HG03108 (cell line): ENCODE data around the gene FAM120A.
"Not testable (repeated sequence)": the region's sequence is repeated elsewhere in the genome, so short reads cannot be mapped to it uniquely, and the experiment has no call there.

Experiments used
- ATAC-seq: cut with Tn5 transposase; IDR thresholded peaks from one replicate; pipeline ENCODE4 v1.9.1; 2021; ENCODE audit warnings: moderate library complexity; ENCODE audit not compliant: unreplicated experiment

Gene FAM120A

DNA sequence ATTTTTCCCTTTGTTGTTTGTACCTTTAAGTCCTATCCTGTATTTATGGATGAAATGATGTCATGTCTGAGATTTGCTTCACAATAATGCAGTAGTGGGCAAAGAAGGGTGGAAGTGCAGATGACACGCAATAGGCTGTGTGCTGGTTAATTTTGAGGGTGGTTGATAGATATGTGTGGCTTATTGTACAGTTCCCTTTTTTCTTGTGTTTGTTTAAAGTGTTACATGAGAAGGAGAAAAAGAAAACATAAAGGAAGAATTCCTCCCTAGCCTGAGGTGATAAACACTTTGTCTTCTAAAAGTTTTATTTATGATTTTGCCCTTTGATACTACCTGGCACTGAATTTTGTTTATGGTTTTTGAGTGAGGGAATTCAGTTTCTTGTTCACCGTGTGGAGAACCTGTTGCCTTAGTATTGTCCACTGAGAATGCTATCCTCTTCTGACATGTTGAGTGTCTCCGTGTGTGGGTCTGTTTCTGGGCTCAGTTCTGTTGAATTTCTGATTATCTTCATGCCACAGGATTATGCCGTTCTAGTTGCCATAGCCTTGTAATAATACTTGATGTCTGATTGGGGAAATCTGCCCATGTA lies 54.2 kb downstream of the FAM120A start:
- no peak for ATAC-seq

DNA sequence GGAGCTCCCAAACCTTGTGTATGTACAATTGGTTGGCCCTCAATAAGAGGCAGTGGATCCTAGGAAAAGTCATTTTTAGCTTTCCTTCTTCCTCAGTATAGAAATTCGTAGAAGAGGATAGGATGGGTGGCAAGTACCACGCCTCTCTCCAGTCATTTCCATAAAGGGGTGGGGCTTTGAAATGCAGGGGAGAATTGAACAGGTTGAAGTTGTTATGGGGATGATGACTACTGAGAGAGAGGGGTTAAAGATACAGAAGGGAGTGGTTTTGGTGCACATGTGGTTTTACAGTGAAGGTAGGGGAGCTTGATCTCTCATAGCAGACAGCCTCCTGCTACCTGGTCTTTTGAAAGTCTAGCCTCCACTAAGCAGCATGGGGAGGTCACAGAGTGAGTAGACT lies 56.3 kb downstream of the FAM120A start:
- ATAC-seq = no peak

DNA sequence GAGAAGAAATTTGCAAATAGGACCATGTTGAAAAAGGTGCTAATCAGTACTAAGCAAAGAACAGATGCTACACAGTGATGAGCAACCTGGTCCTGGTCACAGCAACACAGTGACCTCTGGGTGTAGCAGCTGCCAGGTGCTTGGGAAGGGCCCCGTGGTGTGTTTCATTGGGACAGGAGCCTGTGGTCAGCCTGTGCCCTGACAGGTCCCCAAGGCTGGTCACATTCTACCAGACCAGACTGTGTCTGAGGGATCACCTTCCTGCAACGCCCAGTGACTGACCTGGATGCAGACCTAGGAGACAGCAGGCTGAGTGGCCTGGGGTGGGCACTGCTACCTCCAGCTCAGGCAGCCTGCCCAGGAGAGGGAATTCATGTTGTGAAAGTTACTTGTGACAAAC lies 56.7 kb downstream of the FAM120A start:
- no peak for ATAC-seq

DNA sequence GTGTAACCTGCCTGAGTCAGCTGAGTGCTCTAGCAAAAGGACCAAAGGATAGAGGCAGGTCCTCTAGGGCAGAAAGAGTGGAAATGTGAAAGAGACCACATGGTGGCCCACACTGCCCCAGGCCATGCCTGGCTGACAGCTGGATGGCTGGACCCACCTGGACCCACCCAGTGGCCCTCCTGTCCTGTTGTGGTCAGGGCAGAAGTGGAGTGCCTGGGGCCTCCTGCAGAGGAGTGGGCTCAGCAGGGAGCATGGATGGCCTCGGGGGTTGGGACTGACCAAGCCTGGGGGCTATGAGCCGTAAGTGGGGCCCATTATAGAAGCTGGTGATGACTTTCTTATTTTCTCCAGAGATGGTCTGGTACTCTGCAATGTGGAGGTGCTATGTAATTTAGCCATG lies 57.6 kb downstream of the FAM120A start:
- no peak for ATAC-seq

DNA sequence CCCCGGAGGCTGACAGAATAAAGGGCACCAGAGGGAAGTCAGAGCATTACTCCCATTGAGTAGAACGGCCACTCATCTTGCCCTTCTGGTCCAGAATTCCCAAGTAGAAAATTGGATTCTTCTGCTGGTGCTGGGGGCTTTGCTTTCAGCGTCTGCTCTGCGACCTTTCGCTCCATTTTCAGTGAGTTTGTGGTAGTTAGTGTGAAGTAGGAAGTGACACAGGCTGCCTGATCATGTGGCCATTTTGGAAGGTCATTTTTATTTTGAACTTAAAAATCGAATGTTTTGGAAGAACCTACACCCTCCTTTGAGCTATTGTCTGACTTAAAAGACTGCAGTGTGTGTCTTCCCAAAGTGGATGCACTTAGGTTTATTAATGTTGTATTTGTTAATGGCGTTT lies 58.6 kb downstream of the FAM120A start:
- ATAC-seq = no peak

DNA sequence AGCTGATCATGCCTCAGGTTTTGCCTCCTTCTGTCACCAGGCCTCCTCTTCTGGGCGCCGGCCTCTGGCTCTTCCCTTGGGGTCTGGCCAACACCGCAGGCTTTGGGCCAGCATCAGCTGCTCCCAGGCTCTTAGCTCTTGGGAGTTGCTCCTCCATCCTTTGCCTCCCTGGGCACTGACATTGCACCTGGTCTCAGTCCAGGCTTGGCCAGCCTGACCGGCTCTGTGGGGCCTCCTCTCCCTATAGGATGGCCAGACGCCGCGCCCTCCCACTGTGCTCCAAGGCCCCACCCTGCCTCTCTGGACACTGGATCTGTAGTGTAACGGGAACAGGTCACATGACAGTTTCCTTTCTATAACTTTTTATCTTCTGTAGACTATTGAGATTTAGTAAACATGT lies 59.7 kb downstream of the FAM120A start:
- not testable (repeated sequence) for ATAC-seq

DNA sequence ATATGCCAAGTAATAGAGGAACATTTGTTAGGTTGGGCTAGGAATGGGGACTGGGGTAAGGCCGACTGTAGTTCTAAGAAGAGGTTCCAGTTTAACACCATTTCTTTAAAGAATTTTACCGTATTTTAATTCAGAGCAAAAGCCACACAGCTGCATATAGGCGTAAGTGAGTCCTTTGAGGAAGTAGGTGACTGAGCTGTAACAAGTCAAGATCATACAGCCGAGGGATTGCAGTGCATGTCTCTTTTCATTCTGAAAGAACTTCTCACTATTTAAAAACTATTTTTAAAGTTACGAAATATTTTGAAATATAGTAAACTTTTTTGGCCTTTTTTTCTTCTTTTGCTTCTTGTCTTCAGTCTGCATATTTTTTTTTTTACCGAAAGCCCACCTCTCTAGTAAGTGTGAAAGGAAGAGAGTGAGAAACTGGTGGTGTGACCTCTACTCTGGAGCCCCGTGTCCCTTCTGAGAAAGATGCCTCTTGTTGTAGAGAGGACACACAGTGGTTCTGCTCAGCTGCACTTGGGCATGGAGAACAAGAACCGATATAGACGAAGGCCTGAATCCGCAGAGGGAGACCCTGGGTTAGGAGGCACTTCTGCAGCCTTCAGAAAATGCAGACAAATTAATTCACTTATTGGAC lies 60.8 kb downstream of the FAM120A start:
- not testable (repeated sequence) for ATAC-seq

DNA sequence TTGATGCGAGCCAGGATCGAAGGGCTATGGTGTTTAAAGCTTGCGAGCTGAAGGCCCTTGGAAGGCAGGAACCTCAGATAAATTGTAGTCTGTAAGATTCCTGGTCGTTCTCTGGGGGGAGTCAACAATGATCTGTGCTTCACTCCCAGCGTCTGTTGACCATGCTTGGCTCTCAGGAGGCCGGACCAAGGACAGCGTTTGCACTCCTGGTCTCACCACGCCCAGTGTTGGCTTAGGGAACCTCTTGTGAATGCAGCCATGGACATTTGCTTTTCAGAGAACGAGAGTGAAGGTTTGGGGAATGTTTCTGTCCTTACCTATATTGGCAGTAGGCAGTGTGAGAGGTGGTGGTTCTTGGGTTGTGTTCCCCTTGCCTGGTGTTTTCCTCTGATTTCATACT lies 62.1 kb downstream of the FAM120A start:
- ATAC-seq = no peak

DNA sequence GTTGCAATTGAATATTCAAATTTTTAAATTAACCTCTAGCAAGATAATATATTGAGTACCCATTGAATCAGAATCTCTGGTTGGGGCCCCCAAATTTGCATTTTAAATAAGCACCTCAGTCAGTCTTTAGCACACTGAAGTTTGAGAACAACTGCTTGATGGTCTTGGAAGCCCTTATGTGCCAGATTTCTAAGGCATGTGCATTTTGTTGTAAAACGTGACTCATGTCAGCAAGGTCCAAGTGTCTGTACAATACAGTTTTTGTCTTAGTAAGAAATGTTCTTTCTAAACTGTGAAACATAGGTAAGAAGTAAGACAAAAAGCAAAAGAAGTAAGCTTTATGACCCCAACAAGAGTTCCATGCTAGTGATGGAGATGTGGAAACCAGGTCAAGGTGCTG lies 65.8 kb downstream of the FAM120A start:
- no peak for ATAC-seq

DNA sequence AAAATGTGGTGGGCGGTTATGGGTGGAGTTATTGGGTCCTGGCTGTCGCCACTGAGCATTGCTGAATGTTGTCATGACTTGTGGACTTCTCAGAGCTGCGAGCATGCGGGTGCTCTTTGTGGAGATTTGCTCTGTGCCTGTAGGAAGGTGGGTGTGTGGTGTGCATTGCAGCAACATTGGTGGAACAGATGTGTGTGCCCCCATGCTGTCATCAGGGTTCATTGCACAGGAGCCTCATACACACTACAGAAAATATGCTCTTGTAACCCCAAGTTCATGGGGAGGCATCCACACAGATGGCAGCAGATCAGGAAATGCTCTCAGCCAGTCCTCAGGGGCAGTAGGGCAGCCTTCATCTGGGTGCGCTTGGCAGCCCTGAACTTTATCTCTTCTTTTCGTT lies 69.0 kb downstream of the FAM120A start:
- ATAC-seq = no peak

DNA sequence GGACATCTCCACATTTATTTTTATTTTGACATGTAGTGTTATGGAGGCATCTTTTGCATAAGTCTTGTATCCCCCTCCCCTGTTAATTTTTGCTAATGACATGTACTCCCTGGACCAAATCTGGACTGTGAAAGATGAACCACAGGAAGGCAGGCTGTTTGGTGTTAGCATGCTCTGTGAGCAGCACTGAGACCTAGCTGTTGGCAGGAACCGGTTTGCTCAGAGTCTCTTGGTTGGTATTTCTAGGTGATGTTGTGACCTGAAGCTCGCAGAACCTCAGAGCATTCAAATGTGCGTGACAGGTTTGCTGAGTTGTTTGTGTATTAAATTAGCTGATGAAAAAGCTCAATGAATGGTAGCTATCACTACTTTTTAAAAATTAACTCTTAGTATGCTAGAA lies 71.3 kb downstream of the FAM120A start:
- ATAC-seq = no peak

DNA sequence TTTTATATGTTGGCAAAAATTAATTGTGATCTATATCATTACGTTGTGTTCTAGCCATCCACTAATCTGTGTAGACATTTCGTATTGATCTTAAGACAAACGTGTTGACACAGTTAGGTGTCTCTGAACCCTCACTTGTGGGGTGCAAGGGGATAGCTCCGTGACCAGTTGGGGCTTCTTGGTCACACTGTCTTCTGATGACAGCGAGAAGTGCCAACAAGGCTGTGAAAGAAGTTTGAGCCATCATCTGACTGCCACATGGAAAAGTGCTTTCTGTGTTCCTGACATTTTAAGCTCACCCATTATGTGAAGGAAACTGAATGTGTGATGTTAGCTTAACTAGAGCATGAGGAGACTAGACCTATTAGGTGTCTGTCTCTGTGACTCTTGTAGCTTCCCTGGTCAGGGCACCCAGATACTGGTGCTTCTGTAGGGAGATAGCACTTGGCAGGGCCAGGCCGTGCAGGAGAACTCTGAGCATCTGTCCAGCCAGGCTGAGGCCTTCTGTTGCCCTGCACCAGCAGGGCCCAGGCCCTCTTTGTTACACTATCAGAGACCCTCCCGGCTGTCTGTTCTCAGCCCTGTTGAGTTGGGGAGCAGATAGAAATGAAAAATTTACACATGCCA lies 72.1 kb downstream of the FAM120A start:
- ATAC-seq = no peak

DNA sequence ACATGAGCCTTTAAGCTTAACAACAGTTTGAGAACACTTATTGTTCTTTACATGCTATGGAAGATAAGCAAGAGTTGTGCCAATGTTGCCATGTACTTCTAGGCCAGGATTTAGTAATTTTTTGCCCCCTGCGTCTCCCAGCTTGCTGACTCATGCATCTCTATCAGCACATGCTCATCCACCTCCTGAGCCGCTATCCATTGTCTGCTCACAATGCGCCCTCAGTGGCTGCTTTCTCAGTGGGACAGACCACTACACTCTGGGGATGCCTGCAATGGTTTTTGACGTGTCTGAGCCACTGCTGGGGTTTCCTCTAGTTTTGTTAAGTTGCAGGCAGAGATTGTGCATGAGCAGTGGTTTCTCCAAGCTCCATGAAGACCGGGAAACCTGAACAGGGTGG lies 74.0 kb downstream of the FAM120A start:
- no peak for ATAC-seq

DNA sequence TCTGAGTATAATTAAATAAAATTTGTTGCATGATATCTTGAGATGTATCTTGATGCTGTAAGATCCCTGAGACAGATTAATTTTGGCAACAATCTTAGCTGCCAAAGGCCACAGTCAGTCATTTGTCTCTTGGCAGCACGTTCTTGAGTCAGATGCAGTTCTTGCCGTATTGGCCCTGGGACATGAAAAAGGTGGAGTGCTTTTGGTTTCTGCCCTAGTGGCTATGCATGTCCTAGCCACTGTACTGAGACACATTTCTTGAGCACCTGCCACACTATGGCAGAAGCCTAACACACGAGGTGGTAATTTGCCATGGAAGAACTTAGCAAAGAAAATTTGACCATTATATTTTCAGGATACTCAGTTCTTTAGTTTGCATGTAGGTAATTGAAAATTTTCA lies 79.9 kb downstream of the FAM120A start:
- ATAC-seq = no peak

DNA sequence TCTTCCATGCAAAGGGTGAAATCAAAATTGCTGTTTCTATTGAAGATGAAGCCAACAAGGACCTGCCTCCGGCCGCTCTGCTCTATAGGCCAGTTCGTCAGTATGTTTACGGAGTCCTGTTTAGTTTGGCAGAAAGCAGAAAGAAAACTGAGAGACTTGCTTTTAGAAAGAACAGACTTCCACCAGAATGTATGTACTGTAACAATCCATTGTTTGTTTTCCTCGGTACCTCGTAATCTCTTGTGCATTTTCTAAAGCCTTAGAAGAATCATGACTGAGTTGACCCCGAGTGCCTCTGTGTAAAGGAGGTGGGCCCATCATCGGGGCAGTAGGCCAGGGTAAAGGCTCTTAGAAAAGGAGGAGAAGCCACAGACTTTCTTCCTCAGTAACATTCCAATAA lies 80.7 kb downstream of the FAM120A start:
- no peak for ATAC-seq

DNA sequence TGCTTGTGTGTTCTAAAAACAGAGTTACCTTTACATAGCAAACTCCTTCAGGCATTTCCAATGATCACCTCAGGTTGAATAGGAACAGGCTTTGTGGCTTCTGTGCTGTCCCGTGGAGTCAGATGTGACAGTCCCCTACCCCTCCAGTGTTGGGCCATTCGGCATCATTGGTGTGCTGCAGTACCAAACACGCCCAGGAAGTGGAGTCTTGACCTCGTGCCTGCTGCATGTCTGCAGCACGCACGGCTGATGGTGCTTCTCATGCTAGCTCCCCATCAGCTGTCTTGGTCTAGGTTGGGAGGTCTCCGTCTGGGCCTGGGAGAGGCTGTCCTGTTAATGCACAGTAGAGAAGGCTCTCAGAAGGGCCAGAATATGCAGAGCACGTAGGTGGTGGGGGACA lies 82.4 kb downstream of the FAM120A start:
- no peak for ATAC-seq

DNA sequence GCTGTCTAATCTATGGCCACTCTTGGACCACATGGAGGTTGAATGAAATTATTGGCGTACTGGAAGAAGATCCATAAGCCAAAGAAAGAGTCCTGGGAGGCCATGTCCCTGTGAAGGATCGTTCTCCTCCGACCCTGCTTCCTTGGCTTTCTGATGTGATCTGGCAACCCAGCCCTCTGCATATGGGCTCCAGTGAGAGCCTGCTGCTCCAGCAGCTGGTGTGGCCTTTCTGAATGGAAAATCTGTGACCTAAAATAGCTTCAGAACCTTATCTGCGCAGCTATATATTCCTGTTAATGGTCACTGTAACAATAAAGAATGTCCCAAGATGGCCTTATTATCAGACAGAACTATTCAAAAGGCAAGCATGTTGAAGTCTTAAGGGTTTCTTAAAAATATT lies 84.7 kb downstream of the FAM120A start:
- ATAC-seq = no peak

DNA sequence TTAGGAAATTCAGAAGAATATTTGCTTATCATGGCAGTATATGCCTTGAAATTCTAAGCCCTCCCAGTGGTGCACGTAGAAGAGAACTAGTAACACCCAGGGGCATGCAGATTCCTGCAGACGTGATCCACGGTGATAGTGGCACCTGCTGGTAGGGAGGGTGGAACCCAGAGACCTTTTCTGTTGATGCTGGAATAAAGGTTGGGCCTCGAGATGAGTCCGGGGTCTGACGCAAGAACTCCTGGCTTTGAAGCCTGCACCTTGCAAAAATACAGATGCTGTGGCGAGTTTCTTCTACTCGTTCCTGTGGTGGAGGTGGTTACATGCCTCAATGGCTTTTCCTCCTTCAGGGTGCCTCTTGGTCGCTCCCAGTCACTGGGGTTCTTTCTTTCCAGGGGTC lies 85.4 kb downstream of the FAM120A start:
- ATAC-seq = no peak

DNA sequence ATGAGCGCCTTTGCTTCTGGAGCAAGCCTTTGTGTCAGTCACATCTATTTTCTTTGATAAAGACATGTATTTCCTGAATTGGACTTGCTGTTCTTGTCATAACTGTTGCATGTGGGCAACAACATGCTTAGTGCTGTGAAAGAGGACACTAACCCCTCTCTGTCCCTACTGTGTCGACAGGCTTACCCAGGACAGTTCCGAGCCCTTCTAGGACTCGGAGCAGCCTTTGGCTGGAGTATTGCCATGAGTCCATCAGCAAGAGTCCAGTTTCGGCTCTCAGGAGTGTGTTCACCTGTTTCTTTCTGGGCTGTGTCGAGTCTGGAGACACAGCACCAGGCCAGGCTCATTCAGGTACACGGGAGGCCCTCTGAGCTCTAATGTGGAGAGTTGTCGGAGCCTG lies 88.8 kb downstream of the FAM120A start:
- ATAC-seq = no peak

DNA sequence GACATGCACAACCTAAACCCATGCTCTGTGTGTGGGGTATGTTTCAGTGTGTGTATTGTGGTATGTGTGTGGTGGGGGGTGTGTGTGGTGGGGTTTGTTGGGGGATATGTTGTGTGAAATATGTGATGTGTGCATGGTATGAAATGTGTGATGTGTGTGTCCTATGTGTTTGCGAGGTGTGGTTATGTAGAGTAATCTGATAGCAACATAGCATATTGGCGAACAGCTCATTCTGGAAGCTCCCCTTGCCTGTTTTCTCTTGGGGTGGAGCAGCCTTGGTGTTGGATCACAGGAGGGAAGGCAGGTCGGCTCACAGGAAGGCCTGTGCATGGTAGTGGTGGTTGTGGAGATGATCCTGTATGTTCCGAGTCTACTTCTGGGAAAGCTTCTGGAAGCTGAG lies 89.5 kb downstream of the FAM120A start:
- ATAC-seq = no peak

DNA sequence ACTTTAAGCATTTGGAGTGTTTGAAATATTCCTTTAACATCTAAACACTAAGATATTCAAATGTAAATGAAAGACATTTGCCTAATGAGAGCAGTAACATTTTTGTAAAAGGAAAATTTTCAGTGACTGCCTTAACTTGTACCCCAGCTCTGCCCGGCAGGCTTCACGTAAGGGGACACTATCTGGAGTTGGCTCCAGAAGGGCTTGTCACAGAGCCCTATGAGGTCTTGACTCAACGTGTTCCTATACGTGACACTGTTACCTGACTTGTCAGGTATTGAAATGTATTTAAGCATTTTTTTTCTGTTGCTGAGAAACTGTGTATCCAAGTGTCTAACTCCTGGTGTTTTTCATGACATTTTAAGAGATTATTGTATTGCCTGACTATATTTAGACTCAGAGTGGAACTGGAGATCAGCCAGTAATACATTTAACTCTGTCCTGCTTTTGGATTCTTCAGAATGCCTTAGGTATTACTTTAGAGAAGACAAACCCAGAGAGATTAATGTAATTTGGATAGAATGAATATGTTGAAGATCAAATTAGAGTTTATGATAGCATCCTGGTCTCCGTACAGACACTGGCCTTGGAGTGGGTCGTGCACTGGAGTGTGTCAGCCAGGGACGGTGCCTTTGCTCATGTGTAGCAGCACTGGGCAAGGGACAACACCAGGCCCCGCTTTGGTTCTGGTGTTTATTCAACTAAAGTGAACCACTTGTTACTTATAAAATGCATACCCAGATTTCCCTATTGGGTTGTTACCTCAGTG lies 90.3 kb downstream of the FAM120A start:
- ATAC-seq = no peak

DNA sequence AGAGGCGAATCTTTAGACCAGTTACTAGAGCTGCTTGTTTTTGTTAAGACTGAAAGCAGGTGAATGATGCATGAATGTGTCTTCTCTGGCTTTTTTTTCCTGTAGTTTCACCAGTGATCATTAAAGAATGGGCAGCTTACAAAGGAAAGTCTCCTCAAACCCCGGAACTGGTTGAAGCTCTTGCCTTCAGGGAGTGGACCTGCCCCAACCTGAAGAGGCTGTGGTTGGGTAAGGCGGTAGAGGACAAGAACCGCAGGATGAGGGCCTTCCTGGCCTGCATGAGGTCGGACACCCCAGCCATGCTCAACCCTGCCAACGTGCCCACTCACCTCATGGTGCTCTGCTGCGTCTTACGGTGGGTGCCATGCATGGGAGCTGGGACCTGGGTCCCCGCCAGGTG lies 91.6 kb downstream of the FAM120A start:
- ATAC-seq = no peak
